Neuron (in vitro differentiated cells): ENCODE data around the gene ZNF692.
A peak's percentile ranks its signal among the peaks of the same experiment; 100 is the strongest.
"Not testable (repeated sequence)": the region's sequence is repeated elsewhere in the genome, so short reads cannot be mapped to it uniquely, and the experiment has no call there.

Experiments used
- H2AFZ ChIP-seq: one replicate; pipeline ENCODE4 v1.6.1; 2013; ENCODE audit warnings: low read depth, mild to moderate bottlenecking, inconsistent platforms, low read length, moderate library complexity
- H3K27me3 ChIP-seq: one replicate; pipeline ENCODE4 v1.6.1; 2013; ENCODE audit warnings: low read length; ENCODE audit not compliant: insufficient read depth
- H3K36me3 ChIP-seq: one replicate; pipeline ENCODE4 v1.6.1; 2013; ENCODE audit warnings: low read length; ENCODE audit not compliant: insufficient read depth
- H3K4me1 ChIP-seq: one replicate; pipeline ENCODE4 v1.6.1; 2013; ENCODE audit warnings: low read length; ENCODE audit not compliant: insufficient read depth
- H3K4me3 ChIP-seq: 2 replicates; pipeline ENCODE4 v1.5.1; 2013; ENCODE audit warnings: mild to moderate bottlenecking, low read length, moderate library complexity
- H3K9me3 ChIP-seq: one replicate; pipeline ENCODE4 v1.6.1; 2013; ENCODE audit warnings: low read length

ZNF692 gene

DNA sequence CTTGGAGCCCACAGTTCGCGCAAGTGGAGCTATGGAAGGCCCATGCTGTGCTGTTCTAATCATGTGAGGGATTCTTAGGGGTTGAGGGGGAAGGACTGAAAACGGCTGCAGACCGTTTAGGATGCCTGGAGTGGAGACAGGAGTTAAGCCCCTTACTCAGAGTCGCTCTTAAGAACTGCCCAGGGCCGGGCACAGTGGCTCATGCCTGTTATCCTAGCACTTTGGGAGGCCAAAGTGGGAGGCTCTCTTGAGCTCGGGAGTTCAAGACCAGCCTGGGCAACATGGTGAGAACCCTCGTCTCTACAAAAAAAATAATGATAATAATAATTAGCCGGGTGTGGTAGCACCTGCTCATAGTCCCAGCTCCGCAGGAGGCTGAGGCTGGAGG is 19.7 kb downstream of the ZNF692 start:
- Histone ChIP-seq H3K4me3 (peak overlapping the region; percentile 61), H3K4me1 (peaks cover 11% of the 10 kb centered on the region), H2AFZ (peak overlapping the region; percentile 75)

DNA sequence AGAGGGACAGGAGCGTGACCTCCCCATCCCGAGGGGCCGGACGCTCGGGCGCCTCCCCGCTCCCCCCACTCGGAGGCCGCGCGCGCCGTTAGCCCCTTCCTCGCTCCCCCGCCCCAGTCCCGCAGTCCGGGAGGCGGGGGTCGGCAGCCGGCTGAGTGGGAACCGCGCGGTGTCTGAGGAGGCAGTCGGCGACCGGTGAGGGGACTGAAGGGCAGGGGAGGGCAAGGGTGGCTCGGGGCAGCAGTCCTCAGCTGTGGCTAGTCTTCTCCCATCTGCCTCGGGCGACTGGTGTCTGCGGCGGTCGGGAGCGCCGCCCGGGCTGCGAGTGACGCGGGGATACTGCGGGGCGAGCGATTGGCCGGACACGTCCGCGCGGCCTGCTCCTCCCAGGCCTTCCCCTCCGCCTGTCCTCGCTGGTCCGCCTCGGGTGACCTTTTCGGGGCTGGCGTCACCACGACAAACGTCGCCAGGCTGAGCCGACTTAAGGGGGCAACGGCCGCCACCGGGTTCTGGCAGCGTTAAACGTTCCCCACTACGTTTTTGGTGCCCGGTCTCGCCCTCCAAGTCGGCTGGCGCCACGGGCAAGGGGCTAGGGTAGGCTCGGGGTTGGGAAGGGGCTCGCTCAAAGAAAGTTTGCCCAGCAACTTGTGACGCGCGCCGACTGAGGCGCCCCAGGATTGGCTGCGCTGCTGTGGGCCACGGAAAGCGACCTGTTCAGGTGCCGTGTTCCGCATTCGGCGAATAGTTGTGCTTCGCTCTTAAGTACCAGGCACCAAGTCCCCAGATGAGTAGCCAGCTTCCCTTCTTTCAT is 20.3 kb downstream of the ZNF692 start:
- no peaks in the 10 kb centered on the region for H3K27me3 ChIP-seq
- H2AFZ ChIP-seq = peak overlapping the region; percentile 75
- no peaks in the 10 kb centered on the region for H3K9me3 ChIP-seq
- peaks cover 11% of the 10 kb centered on the region for H3K4me1 ChIP-seq
- peak overlapping the region; percentile 61 for H3K4me3 ChIP-seq
- H3K36me3 ChIP-seq = peaks cover 5% of the 10 kb centered on the region

More for the DNA sequence above, 19.7 kb downstream of the ZNF692 start:
- Histone ChIP-seq H3K27me3 (no peaks in the 10 kb centered on the region), H3K9me3 (no peaks in the 10 kb centered on the region), H3K36me3 (peaks cover 5% of the 10 kb centered on the region)

DNA sequence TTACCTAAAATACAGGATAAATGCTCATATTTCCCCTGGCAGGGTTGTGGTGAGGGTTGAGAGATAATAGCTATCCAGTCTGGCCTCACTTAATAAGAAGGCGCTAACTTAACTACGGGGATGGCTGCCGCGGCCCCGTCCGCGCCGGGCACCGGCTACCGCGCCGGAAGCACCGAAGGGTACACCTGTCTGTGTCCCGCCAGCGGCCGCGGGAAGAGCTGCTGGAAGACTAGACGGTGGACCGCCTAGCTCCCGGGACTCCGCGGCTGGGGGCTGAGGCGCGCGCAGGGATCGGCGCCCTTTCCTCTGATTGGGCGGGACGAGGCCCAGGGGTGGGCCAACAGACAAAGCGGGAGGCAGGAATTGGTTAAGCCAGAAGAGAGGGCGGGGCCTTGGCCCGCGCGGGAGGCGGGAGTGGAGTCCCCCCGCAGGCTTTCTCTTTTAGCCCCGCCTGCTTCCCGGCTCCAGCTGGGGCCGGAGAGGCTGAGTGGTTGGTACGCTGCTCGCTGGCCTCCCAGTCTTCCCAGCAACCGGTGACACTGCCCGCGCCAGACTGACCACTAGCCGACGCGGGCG is 21.0 kb downstream of the ZNF692 start, which contains the start of gene ZNF672:
Gene ZNF672, plus strand, starts transcription at position 444 of the 576 bp plus-strand sequence. CDS start 9,051 bp downstream, outside the sequence.
- Histone ChIP-seq H3K4me1 (peaks cover 11% of the 10 kb centered on the region), H3K4me3 (peak within 1 kb of the TSS; percentile 61), H3K27me3 (no peaks in the 10 kb centered on the region), H2AFZ (peak within 1 kb of the TSS; percentile 75), H3K36me3 (peaks cover under 1% of the 10 kb centered on the region), H3K9me3 (no peaks in the 10 kb centered on the region)

DNA sequence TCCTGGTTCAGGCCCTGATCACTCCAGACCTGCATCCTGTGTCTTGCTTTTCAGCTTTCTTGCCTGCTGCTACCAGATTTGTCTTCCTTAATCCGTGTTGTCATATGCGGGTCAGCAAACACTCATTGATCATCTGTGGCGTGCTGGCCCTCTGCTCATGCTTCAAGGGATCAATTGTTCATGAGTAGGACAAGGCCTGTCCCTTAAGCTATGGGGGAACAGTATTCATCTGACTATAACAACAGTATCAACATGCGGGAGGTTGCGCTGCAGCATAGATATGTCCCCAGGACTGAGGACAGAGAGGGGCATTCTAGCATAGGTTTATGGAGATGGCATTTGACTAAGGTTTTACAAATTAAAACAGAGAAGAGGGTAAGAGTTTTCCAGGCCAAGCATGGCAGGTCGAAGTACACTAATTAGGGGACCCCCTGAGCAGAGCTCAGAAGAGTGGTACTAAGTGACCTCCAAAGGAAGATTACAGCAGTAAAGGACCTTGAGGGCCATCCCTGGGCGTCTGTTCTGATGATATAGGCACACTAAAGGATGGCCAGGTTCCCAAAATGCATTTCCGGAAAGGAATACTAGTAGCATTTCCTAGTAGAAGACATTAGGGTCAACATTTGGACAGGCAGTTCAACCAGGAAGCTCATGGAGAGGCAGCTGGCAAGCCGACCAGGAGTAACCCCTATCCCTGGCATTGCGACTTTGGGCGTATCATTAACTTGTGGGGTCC is 21.7 kb downstream of the ZNF692 start:
- H3K4me3 ChIP-seq = peak overlapping the region; percentile 61
- peak overlapping the region; percentile 63 for H2AFZ ChIP-seq
- no peaks in the 10 kb centered on the region for H3K9me3 ChIP-seq
- H3K27me3 ChIP-seq = no peaks in the 10 kb centered on the region
- peaks cover 11% of the 10 kb centered on the region for H3K4me1 ChIP-seq
- H3K36me3 ChIP-seq = no peaks in the 10 kb centered on the region

DNA sequence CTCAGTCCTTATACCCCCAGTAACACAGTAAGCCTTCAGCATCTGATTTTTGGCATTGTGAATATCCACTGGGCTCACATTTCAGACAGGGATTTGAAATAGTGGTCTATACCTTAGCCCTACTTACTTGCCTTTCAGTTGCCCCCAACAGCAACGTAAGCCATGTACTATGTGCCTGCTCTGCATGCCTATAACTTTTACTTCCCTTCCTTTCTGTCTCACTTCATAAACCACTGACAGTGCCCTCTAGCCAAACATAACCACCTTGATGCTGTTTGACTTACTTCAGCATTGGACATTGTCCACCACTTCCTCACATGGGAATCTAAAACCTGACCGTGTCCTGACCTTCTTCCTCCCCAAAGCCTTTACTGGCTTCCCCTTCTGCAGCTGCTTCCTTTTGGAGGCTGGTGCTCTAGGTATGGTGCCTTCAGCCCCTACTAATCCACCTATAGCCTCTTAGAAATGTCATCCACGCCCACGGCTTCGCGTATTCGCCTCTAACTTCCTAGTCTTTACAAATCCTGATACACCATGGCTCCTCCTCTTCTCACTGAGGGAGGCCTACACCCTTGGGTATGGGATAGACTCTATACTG is 24.4 kb downstream of the ZNF692 start:
- no peak overlapping the region for H2AFZ ChIP-seq
- H3K4me1 ChIP-seq = peaks cover 10% of the 10 kb centered on the region
- H3K27me3 ChIP-seq = no peaks in the 10 kb centered on the region

DNA sequence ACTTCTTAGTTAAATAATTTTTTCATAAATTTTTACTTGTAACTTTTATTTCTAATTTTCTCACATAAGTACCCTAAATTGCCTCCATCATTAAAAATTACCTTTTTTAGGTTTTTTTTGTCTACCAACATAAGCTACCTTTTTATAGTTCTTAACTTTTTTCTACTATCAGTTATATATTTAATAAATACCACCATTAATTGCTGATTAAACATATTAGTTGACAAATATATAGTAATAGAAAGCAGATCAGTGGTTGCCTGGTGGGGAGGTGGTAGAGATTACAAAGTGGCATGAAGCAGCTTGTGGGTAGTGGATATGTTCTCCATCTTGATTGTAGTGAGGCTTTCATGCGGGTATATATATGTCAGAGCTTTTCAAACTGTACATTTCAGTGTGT is 27.0 kb downstream of the ZNF692 start:
- Histone ChIP-seq H3K4me3 (no peak overlapping the region), H2AFZ (no peak overlapping the region), H3K27me3 (no peaks in the 10 kb centered on the region), H3K9me3 (no peaks in the 10 kb centered on the region), H3K4me1 (peaks cover 1% of the 10 kb centered on the region), H3K36me3 (no peaks in the 10 kb centered on the region)

More for the DNA sequence above, 24.4 kb downstream of the ZNF692 start:
- Histone ChIP-seq H3K9me3 (no peaks in the 10 kb centered on the region), H3K36me3 (no peaks in the 10 kb centered on the region), H3K4me3 (no peak overlapping the region)

DNA sequence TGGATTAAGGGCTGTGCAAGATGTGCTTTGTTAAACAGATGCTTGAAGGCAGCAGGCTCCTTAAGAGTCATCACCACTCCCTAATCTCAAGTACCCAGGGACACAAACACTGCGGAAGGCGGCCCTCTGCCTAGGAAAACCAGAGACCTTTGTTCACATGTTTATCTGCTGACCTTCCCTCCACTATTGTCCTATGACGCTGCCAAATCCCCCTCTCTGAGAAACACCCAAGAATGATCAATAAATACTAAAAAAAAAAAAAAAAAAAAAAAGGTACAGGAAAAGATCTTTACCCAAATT is 28.2 kb downstream of the ZNF692 start:
- H3K27me3 ChIP-seq, H3K4me1 ChIP-seq, H2AFZ ChIP-seq, H3K4me3 ChIP-seq, H3K9me3 ChIP-seq, H3K36me3 ChIP-seq: not testable (repeated sequence)

DNA sequence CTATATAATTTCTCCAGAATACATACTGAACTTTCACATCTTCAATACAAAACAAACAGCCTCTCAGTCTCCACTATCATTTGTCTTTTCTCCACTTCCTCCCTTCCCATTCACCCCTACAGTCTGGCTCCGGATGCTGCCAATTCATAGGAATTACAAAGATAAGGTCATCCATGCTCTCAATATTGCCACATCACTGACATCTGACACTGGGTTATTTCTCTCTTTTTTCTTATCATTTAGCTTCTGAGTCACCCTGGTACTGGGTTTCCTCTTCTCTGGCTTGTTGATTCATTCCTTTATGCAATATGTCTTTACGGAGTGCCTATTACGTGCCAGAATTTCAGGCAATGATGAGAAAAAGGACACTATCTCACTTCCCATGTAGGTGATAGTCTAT is 30.0 kb downstream of the ZNF692 start:
- H3K27me3 ChIP-seq = no peaks in the 10 kb centered on the region
- H3K9me3 ChIP-seq = no peaks in the 10 kb centered on the region
- peaks cover 6% of the 10 kb centered on the region for H3K36me3 ChIP-seq
- H3K4me1 ChIP-seq = peaks cover 20% of the 10 kb centered on the region
- no peak overlapping the region for H2AFZ ChIP-seq
- no peak overlapping the region for H3K4me3 ChIP-seq

DNA sequence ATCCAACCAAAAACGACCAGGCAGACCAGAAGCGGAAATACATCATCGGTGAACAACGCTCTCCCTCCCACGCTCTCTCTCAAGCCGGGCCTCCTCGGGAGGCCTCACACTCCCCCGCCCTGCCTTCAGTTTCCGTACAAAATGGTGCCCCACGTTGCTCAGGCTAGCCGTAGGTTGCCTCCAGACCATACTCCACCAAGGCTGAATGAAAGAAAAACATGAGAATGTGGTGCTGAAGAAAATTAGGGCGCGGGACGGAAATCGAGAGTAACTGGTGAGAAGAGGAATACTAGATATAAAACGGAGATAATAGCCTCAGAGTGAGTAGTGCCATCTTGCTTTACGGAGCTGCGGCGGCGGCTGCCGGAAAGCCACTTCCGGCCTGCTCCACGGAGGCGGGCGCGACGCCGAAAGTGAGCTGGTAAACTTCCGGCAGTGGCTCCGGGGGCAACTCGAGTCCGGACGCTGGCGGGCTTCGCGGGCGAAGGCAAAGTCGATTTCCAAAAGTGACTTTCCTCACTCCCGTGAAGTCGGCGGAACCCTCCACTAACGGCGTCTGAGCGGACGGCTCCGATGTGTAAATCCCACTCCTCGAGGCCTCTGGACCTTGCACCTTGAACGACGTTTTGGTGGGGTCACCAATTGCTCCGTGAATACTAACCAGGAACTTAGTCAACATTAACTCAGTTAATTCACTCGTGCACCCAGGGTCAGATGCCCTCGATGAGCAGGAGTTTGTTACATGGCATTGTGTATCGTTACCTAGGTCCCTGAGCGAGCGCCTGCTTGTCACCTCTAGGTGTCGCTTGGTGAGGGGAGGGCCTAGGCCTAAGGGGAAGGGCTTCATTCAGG is 32.8 kb downstream of the ZNF692 start, which contains the start of gene SH3BP5L:
Gene SH3BP5L, minus strand, starts transcription at position 7 of the 852 bp plus-strand sequence. CDS start 980 bp downstream, outside the sequence.
- Histone ChIP-seq H3K9me3 (no peaks in the 10 kb centered on the region), H3K36me3 (peaks cover 25% of the 10 kb centered on the region), H2AFZ (peak within 1 kb of the TSS; percentile 89), H3K4me3 (peak within 1 kb of the TSS; percentile 95), H3K4me1 (peaks cover 30% of the 10 kb centered on the region), H3K27me3 (no peaks in the 10 kb centered on the region)

DNA sequence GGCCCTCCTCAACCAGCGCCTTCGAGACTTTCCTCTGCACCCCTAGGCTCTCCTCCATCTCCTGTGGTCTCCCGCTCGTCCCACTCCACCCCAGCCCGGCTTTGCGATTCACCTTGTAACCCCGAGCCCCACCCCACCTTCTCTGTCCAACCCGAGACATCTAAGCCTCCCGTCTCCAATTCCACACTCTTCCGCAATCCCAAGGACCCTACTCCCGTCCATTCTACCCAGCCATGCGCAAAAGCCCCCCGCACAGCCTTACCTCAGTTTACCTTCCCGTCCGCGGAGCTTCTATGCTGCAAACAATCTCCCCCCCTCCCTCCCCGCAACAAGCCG is 33.3 kb downstream of the ZNF692 start:
- Histone ChIP-seq H3K9me3 (no peaks in the 10 kb centered on the region), H3K27me3 (no peaks in the 10 kb centered on the region), H2AFZ (peak overlapping the region; percentile 89), H3K4me1 (peaks cover 30% of the 10 kb centered on the region), H3K36me3 (peaks cover 28% of the 10 kb centered on the region), H3K4me3 (peak overlapping the region; percentile 95)

DNA sequence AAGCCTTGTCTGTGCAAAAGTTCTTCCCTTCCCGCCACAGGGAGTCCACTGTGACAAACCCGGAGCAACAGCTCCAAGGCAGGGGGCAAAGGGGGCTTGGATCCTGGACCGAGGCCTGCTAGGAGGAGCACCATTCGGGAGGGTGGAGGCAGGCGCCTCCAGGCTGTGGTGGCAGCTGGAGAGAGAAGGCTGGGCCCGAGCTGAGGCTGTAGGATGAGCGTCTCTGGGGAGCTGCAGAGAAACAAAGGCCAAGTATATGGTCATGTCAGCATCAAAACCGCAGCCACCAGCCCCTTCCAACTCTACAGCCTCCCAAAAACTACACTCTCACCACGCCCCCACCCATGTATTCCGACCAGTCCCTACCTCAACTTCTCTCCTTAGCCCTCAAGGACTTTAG is 33.7 kb downstream of the ZNF692 start:
- Histone ChIP-seq H3K9me3 (no peaks in the 10 kb centered on the region), H3K4me3 (peak overlapping the region; percentile 95), H3K36me3 (peaks cover 32% of the 10 kb centered on the region), H2AFZ (no peak overlapping the region), H3K27me3 (no peaks in the 10 kb centered on the region), H3K4me1 (peaks cover 30% of the 10 kb centered on the region)

DNA sequence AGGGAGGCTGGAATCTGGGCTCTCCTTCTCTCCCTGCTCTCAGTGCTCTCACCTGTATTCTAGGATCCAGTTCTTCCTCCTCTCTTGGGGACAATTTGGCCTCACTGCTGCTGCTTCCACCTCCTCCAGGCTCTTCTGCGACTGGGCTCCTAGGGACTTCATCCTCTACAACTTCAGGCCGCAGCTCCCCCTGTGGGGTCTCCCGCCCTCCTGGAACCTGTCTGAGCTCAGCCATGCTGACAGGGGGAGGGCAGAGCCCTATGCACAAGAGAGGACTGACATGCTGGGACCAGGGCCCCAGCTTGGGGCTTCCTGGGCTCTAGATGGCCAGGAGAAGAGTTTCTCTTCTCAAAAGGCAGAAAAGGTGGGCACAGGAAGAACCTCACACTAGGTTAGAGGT is 34.2 kb downstream of the ZNF692 start:
- Histone ChIP-seq H2AFZ (no peak overlapping the region), H3K4me1 (peaks cover 30% of the 10 kb centered on the region), H3K4me3 (peak overlapping the region; percentile 95), H3K36me3 (peaks cover 33% of the 10 kb centered on the region), H3K9me3 (no peaks in the 10 kb centered on the region), H3K27me3 (no peaks in the 10 kb centered on the region)
